ENCODE measurements around the gene RAB11B.
"Not testable (repeated sequence)": the region's sequence is repeated elsewhere in the genome, so short reads cannot be mapped to it uniquely, and the experiment has no call there.

Gene RAB11B

DNA sequence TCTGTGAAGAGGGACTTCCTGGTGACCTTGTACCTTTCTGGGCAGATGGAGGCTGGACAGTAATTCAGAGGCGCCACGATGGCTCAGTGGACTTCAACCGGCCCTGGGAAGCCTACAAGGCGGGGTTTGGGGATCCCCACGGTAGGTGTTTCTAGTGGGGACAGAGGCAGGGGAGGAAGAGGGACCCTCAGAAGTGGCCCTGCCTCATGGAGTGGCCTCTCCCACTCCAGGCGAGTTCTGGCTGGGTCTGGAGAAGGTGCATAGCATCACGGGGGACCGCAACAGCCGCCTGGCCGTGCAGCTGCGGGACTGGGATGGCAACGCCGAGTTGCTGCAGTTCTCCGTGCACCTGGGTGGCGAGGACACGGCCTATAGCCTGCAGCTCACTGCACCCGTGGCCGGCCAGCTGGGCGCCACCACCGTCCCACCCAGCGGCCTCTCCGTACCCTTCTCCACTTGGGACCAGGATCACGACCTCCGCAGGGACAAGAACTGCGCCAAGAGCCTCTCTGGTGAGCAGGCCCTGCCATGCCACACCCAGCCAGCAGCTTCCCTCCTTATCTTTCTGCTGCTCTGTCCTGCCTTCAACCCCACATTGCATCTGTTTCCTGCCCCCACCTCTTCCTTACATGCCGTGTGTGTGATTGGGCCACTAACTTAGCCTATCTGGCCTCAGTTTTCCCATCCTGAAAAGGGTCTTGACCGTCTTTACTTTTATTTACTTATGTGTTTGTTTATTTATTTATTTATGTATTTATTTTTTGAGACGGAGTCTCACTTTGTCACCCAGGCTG lies 19.0 kb upstream of the RAB11B start:
- Histone ChIP-seq H3K4me1 (ENCODE audit: control insufficient read depth, insufficient read depth, low read length, poor library complexity, severe bottlenecking) (peaks cover 22% of the 10 kb centered on the region), H3K27ac (ENCODE audit: low read depth, low read length, severe bottlenecking) (no peak overlapping the region), H3K36me3 (ENCODE audit: control insufficient read depth, insufficient read depth, low read length) (peaks cover 23% of the 10 kb centered on the region), H3K4me3 (ENCODE audit: extremely low read depth, insufficient read depth, low read length, poor library complexity, severe bottlenecking) (no peak overlapping the region), H3K9me3 (ENCODE audit: control insufficient read depth, low read length) (no peaks in the 10 kb centered on the region)
- 95 to 96% methylated on average over 24 to 25 of the region's 28 CpGs for WGBS, 2 experiments (ENCODE audit: insufficient coverage in 2 of 2)

DNA sequence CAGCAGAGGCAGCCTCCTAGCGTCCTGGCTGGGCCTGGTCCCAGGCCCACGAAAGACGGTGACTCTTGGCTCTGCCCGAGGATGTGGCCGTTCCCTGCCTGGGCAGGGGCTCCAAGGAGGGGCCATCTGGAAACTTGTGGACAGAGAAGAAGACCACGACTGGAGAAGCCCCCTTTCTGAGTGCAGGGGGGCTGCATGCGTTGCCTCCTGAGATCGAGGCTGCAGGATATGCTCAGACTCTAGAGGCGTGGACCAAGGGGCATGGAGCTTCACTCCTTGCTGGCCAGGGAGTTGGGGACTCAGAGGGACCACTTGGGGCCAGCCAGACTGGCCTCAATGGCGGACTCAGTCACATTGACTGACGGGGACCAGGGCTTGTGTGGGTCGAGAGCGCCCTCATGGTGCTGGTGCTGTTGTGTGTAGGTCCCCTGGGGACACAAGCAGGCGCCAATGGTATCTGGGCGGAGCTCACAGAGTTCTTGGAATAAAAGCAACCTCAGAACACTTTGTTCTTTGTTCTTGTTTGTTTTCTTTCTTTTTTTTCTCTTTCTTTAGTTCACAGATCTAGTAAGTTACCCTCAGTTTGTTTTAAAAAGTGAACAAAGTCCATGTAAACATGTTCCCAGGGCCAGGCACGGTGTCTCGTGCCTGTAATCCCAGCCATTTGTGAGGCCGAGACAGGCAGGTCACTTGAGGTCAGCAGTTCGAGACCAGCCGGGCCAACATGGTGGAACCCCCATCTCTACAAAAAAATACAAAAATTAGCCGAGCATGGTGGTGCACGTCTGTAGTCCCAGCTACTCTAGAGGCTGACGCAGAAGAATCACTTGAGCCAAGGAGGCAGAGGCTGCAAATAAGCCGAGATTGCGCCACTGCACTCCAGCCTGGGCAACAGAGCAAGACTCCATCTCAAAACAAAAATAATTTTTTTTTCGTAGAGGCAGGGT lies 16.0 kb upstream of the RAB11B start:
- WGBS, 2 experiments (ENCODE audit: insufficient coverage in 2 of 2), result 92 to 94% methylated on average over 22 of the region's 26 CpGs
- no peak overlapping the region for H3K27ac ChIP-seq (ENCODE audit: low read depth, low read length, severe bottlenecking)
- H3K4me1 ChIP-seq (ENCODE audit: control insufficient read depth, insufficient read depth, low read length, poor library complexity, severe bottlenecking), result peaks cover 7% of the 10 kb centered on the region
- peaks cover 17% of the 10 kb centered on the region for H3K36me3 ChIP-seq (ENCODE audit: control insufficient read depth, insufficient read depth, low read length)
- no peak overlapping the region for H3K4me3 ChIP-seq (ENCODE audit: extremely low read depth, insufficient read depth, low read length, poor library complexity, severe bottlenecking)
- H3K9me3 ChIP-seq (ENCODE audit: control insufficient read depth, low read length), result no peaks in the 10 kb centered on the region

DNA sequence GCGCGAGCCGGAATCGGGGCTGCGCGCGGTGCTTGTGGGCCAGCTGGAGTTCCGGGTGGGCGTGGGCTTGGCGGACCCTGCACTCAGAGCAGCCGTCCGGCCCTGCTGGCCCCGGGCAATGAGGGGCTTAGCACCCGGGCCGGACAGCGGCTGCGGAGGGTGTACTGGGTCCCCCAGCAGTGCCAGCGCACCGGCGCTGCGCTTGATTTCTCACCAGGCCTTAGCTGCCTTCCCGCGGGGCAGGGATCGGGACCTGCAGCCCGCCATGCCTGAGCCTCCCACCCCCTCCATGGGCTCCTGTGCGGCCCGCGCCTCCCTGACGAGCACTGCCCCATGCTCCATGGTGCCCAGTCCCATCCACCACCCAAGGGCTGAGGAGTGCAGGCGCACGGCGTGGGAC lies 14.4 kb upstream of the RAB11B start:
- WGBS, 2 experiments (ENCODE audit: insufficient coverage in 2 of 2), result 94 to 96% methylated on average over 25 of the region's 32 CpGs
- not testable (repeated sequence) for H3K27ac ChIP-seq (ENCODE audit: low read depth, low read length, severe bottlenecking)

DNA sequence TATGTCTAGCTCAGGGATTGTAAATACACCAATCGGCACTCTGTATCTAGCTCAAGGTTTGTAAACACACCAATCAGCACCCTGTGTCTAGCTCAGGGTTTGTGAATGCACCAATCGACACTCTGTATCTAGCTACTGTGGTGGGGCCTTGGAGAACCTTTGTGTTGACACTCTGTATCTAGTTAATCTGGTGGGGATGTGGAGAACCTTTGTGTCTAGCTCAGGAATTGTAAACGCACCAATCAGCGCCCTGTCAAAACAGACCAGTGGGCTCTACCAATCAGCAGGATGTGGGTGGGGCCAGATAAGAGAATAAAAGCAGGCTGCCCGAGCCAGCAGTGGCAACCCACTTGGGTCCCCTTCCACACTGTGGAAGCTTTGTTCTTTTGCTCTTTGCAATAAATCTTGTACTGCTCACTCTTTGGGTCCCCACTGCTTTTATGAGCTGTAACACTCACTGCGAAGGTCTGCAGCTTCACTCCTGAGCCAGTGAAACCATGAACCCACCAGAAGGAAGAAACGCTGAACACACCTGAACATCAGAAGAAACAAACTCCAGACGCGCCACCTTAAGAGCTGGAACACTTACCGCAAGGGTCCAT lies 13.7 kb upstream of the RAB11B start:
- not testable (repeated sequence) for H3K4me1 ChIP-seq (ENCODE audit: control insufficient read depth, insufficient read depth, low read length, poor library complexity, severe bottlenecking); H3K27ac ChIP-seq (ENCODE audit: low read depth, low read length, severe bottlenecking); H3K4me3 ChIP-seq (ENCODE audit: extremely low read depth, insufficient read depth, low read length, poor library complexity, severe bottlenecking); H3K9me3 ChIP-seq (ENCODE audit: control insufficient read depth, low read length)
- 83 to 96% methylated on average over 4 to 9 of the region's 10 CpGs for WGBS, 2 experiments (ENCODE audit: insufficient coverage in 2 of 2)
- H3K36me3 ChIP-seq (ENCODE audit: control insufficient read depth, insufficient read depth, low read length), result peaks cover 20% of the 10 kb centered on the region

More for the DNA sequence above, 14.4 kb upstream of the RAB11B start:
- peaks cover 20% of the 10 kb centered on the region for H3K36me3 ChIP-seq (ENCODE audit: control insufficient read depth, insufficient read depth, low read length)
- not testable (repeated sequence) for H3K4me1 ChIP-seq (ENCODE audit: control insufficient read depth, insufficient read depth, low read length, poor library complexity, severe bottlenecking); H3K9me3 ChIP-seq (ENCODE audit: control insufficient read depth, low read length); H3K4me3 ChIP-seq (ENCODE audit: extremely low read depth, insufficient read depth, low read length, poor library complexity, severe bottlenecking)

DNA sequence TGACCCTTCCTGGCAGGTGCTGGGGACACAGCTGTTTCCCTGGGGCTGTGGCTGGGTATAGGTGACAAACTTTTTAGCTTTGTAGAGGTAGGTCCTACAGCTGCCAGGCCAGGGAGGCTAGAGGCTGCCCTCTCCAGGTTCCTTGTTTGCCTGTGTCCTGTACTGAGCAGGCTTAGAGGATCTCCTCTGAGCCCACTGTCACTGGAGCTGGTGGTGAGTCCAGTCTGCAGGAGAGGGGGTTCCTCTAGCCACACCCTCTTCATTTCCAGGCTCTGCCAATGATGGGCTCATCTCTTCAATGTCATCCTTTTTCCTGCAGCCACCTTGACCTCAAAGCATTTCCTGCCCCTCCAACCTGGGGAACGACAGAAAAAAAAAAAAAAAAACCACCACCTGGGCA lies 12.6 kb upstream of the RAB11B start:
- WGBS, 2 experiments (ENCODE audit: insufficient coverage in 2 of 2), result no CpG with 5 or more reads among the region's 1 CpG
- Histone ChIP-seq H3K36me3 (ENCODE audit: control insufficient read depth, insufficient read depth, low read length) (peaks cover 19% of the 10 kb centered on the region), H3K27ac (ENCODE audit: low read depth, low read length, severe bottlenecking) (no peak overlapping the region), H3K4me3 (ENCODE audit: extremely low read depth, insufficient read depth, low read length, poor library complexity, severe bottlenecking) (no peak overlapping the region), H3K9me3 (ENCODE audit: control insufficient read depth, low read length) (no peaks in the 10 kb centered on the region), H3K4me1 (ENCODE audit: control insufficient read depth, insufficient read depth, low read length, poor library complexity, severe bottlenecking) (no peaks in the 10 kb centered on the region)

DNA sequence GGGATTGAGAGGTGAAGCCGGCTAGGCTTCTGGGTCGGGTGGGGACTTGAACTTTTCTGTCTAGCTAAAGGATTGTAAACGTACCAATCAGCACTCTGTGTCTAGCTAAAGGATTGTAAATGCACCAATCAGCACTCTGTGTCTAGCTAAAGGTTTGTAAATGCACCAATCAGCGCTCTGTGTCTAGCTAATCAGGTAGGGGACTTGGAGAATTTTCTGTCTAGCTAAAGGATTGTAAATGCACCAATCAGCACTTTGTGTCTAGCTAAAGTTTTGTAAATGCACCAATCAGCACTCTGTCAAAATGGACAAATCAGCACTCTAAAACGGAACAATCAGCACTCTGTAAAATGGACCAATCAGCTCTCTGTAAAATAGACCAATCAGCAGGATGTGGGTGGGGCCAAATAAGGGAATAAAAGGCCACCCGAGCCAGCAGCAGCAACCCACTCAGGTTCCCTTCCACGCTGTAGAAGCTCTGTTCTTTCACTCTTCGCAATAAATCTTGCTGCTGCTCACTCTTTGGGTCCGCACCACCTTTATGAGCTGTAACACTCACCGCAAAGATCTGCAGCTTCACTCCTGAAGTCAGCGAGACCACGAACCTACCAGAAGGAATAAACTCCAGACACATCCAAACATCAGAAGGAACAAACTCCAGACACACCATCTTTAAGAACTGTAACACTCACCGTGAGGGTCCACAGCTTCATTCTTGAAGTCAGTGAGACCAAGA lies 10.8 kb upstream of the RAB11B start:
- not testable (repeated sequence) for H3K27ac ChIP-seq (ENCODE audit: low read depth, low read length, severe bottlenecking); H3K36me3 ChIP-seq (ENCODE audit: control insufficient read depth, insufficient read depth, low read length); H3K4me3 ChIP-seq (ENCODE audit: extremely low read depth, insufficient read depth, low read length, poor library complexity, severe bottlenecking); H3K4me1 ChIP-seq (ENCODE audit: control insufficient read depth, insufficient read depth, low read length, poor library complexity, severe bottlenecking); H3K9me3 ChIP-seq (ENCODE audit: control insufficient read depth, low read length)
- 92 to 97% methylated on average over 9 to 12 of the region's 13 CpGs for WGBS, 2 experiments (ENCODE audit: insufficient coverage in 2 of 2)

DNA sequence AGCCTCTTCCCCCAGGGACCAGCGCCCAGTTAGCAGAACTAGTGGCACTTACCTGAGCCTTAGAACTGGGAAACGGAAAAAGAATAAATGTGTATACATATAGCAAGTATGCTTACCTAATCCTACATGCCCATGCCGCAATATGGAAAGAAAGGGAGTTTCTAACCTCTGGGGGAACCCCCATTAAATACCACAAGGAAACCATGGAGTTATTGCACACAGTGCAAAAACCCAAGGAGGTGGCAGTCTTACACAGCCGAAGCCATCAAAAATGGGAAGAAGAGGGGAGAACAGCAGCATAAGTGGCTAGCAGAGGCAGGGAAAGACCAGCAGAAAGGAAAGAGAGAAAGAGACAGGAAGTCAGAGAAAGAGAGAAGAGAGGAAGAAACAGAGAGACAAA lies 5.6 kb upstream of the RAB11B start:
- not testable (repeated sequence) for H3K4me3 ChIP-seq (ENCODE audit: extremely low read depth, insufficient read depth, low read length, poor library complexity, severe bottlenecking); H3K27ac ChIP-seq (ENCODE audit: low read depth, low read length, severe bottlenecking); H3K4me1 ChIP-seq (ENCODE audit: control insufficient read depth, insufficient read depth, low read length, poor library complexity, severe bottlenecking); H3K9me3 ChIP-seq (ENCODE audit: control insufficient read depth, low read length)
- peaks cover 12% of the 10 kb centered on the region for H3K36me3 ChIP-seq (ENCODE audit: control insufficient read depth, insufficient read depth, low read length)
- 100% methylated on average over 1 of the region's 4 CpGs for WGBS, 2 experiments (ENCODE audit: insufficient coverage in 2 of 2)

DNA sequence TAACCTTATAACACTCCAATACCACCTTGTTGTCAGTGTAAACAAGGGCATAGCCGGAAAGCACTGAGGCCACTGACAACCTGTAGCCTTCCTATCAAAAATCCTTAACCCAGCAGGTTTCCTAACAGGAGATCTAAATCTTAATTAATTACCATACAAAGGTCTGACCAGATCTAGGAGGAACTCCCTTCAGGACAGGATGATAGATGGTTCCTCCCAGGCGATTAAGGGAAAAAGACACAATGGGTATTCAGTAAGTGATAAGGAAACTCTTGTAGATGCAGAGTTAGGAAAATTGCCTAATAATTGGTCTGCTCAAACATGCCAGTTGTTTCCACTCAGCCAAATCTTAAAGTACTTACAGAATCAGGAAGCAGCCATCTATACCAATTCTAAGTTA lies 5.1 kb upstream of the RAB11B start:
- not testable (repeated sequence) for H3K9me3 ChIP-seq (ENCODE audit: control insufficient read depth, low read length); H3K4me1 ChIP-seq (ENCODE audit: control insufficient read depth, insufficient read depth, low read length, poor library complexity, severe bottlenecking); H3K4me3 ChIP-seq (ENCODE audit: extremely low read depth, insufficient read depth, low read length, poor library complexity, severe bottlenecking); H3K27ac ChIP-seq (ENCODE audit: low read depth, low read length, severe bottlenecking)
- WGBS, 2 experiments (ENCODE audit: insufficient coverage in 2 of 2), result 100% methylated on average over 1 of the region's 2 CpGs; no CpG with 5 or more reads in 1 of the 2 experiments
- peaks cover 12% of the 10 kb centered on the region for H3K36me3 ChIP-seq (ENCODE audit: control insufficient read depth, insufficient read depth, low read length)

DNA sequence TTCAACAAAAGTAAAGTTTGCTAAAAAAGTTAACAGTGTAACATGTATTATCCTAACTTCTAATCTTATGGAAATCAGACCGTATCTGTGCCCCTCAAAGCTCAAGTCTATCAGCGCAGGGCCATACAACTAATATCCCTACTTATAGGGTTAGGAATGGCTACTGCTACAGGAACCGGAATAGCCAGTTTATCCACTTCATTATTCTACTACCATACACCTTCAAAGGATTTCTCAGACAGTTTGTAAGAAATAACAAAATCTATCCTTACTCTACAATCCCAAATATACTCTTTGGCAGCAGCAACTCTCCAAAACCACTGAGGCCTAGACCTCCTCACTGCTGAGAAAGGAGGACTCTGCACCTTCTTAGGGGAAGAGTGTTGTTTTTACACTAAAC lies 4.6 kb upstream of the RAB11B start:
- not testable (repeated sequence) for H3K4me1 ChIP-seq (ENCODE audit: control insufficient read depth, insufficient read depth, low read length, poor library complexity, severe bottlenecking); H3K27ac ChIP-seq (ENCODE audit: low read depth, low read length, severe bottlenecking); H3K4me3 ChIP-seq (ENCODE audit: extremely low read depth, insufficient read depth, low read length, poor library complexity, severe bottlenecking); H3K9me3 ChIP-seq (ENCODE audit: control insufficient read depth, low read length)
- WGBS, 2 experiments (ENCODE audit: insufficient coverage in 2 of 2), result 96 to 100% methylated on average over 2 to 3 of the region's 3 CpGs
- peaks cover 12% of the 10 kb centered on the region for H3K36me3 ChIP-seq (ENCODE audit: control insufficient read depth, insufficient read depth, low read length)

DNA sequence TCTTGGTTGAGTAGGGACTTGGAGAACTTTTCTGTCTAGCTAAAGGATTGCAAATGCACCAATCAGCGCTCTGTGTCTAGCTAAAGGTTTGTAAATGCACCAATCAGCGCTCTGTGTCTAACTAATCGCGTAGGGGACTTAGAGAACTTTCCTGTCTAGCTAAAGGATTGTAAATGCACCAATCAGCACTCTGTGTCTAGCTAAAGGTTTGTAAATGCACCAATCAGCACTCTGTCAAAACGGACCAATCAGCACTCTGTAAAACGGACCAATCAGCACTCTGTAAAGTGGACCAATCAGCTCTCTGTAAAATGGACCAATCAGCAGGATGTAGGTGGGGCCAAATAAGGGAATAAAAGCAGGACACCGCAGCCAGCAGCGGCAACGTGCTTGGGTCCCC lies 3.7 kb upstream of the RAB11B start:
- not testable (repeated sequence) for H3K9me3 ChIP-seq (ENCODE audit: control insufficient read depth, low read length); H3K4me1 ChIP-seq (ENCODE audit: control insufficient read depth, insufficient read depth, low read length, poor library complexity, severe bottlenecking); H3K27ac ChIP-seq (ENCODE audit: low read depth, low read length, severe bottlenecking); H3K4me3 ChIP-seq (ENCODE audit: extremely low read depth, insufficient read depth, low read length, poor library complexity, severe bottlenecking)
- 81 to 87% methylated on average over 6 to 8 of the region's 9 CpGs for WGBS, 2 experiments (ENCODE audit: insufficient coverage in 2 of 2)
- H3K36me3 ChIP-seq (ENCODE audit: control insufficient read depth, insufficient read depth, low read length), result peaks cover 12% of the 10 kb centered on the region

Measured in mesodermal cell (in vitro differentiated cells).